Measurements from ENCODE around the gene UTP18. TPM values are rescaled to one million over a fixed set of nuclear protein-coding genes. Genes with fewer than 3 reads are reported as not detected.
A peak's percentile ranks its signal among the peaks of the same experiment; 100 is the strongest.
"Not testable (repeated sequence)": the region's sequence is repeated elsewhere in the genome, so short reads cannot be mapped to it uniquely, and the experiment has no call there.

UTP18 gene
- total RNA-seq, 4 donors from 2014 or later, result 23.4 to 45.4 (median 36.2) TPM

- 46 to 49% methylated on average over 10 of the region's 10 CpGs for WGBS, 2 donors
- TF ChIP-seq CTCF (IDR thresholded peaks at IDR 0.05), result no peak
- TF ChIP-seq POLR2A (IDR thresholded peaks at IDR 0.05), result no peak
- Histone ChIP-seq H3K36me3 (peaks cover 0 to 53% (median 0%) of the 10 kb centered on the region in 3 donors), H3K27me3 (no peaks in the 10 kb centered on the region), H3K4me3 (no peak overlapping the region), H3K9me3 (no peaks in the 10 kb centered on the region), H3K27ac (peak overlapping the region in 2 of 4 donors; percentile 33 to 57), H3K4me1 (peaks cover 0 to 37% (median 0%) of the 10 kb centered on the region in 3 donors)
- no peak for DNase-seq
- intact Hi-C loops (cut with DNase I), result no loop called here
These were observed 35.7 kb upstream of the UTP18 start for GRCh38 chr17:51224402-51225262.

DNA sequence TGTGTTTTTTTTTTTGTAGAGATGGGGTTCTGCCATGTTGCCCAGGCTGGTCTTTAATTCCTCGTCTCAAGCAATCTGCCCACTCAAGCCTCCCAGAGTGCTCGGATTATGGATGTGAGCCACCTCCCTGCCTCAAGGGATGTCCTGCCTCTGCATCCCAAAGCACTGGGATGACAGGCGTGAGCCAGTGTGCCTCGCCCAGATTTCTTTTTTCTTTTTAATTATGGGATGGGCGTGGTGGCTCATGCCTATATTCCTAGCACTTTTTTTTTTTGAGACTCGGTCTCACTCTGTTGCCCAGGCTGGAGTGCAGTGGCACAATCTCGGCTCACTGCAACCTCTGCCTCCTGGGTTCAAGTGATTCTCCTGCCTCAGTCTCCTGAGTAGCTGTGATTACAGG, 34.8 kb upstream of the UTP18 start:
- Histone ChIP-seq H3K4me1 (peaks cover 0 to 39% (median 0%) of the 10 kb centered on the region in 3 donors), H3K27ac (peak overlapping the region in 2 of 4 donors; percentile 33 to 57), H3K36me3 (peaks cover 0 to 45% (median 0%) of the 10 kb centered on the region in 3 donors)
- H3K4me3 ChIP-seq; DNase-seq; H3K27me3 ChIP-seq; H3K9me3 ChIP-seq; intact Hi-C loops (cut with DNase I): not testable (repeated sequence)
- WGBS, 2 donors, result 51 to 62% methylated on average over 7 of the region's 7 CpGs

DNA sequence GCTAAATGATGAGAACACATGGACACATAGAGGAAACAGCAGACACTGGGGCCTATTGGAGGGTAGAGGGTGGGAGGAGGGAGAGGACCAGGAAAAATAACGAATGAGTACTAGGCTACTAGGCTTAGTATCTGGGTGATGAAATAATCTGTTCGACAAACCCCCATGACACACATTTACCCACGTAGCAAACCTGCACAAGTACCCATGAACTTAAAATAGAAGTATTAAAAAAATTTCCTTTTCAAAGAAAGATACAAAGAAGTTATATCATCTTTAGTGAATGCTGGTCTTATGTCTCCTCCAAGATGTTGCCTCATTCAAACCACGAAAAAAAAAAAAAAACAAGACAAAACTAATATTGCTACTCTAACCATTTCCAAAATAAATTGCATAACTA, 32.2 kb upstream of the UTP18 start:
- Histone ChIP-seq H3K4me1 (peaks cover 0 to 43% (median 0%) of the 10 kb centered on the region in 3 donors), H3K27me3 (no peaks in the 10 kb centered on the region), H3K27ac (peak overlapping the region in 2 of 4 donors; percentile 5 to 44), H3K9me3 (no peaks in the 10 kb centered on the region), H3K36me3 (peaks cover 0 to 18% (median 0%) of the 10 kb centered on the region in 3 donors), H3K4me3 (no peak overlapping the region)
- TF ChIP-seq CTCF (IDR thresholded peaks at IDR 0.05) (no peak), POLR2A (IDR thresholded peaks at IDR 0.05) (no peak)
- no peak for DNase-seq
- intact Hi-C loops (cut with DNase I), result no loop called here
- whole genome bisulfite sequencing, 2 donors, result 53 to 69% methylated on average over 4 of the region's 4 CpGs

- Histone ChIP-seq H3K27me3 (no peaks in the 10 kb centered on the region), H3K36me3 (peaks cover 0 to under 1% (median 0%) of the 10 kb centered on the region in 3 donors), H3K4me3 (no peak overlapping the region), H3K9me3 (no peaks in the 10 kb centered on the region), H3K4me1 (peaks cover 0 to 26% (median 0%) of the 10 kb centered on the region in 3 donors), H3K27ac (no peak overlapping the region)
- intact Hi-C loops (cut with DNase I), result no loop called here
- WGBS, 2 donors, result 92% methylated on average over 3 of the region's 3 CpGs
- TF ChIP-seq POLR2A (IDR thresholded peaks at IDR 0.05), result no peak
- TF ChIP-seq CTCF (IDR thresholded peaks at IDR 0.05), result no peak
- no peak for DNase-seq
These were observed 30.5 kb upstream of the UTP18 start for GRCh38 chr17:51229889-51230288.

DNA sequence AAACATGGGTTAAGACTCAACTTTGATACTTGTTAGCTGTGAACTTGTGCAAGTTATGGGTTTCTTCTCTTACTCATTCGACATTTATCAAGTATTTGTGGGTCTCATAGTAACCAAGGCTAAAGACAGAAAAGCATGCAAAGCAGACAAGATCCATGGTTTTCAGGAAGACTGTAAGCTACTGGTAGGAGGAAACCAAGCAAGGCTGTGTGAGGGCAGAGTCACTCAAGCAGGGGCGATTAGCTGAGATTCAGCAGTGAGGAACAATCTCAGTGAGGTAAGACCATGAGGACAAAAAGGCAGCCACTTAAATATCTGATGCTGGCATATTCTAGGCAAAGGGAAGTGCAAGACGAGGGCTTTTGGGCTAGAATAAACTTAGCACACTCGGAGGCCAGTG, 30.0 kb upstream of the UTP18 start:
- Histone ChIP-seq H3K4me3 (no peak overlapping the region), H3K36me3 (no peaks in the 10 kb centered on the region), H3K4me1 (peaks cover 0 to 22% (median 0%) of the 10 kb centered on the region in 3 donors), H3K27ac (no peak overlapping the region), H3K27me3 (no peaks in the 10 kb centered on the region), H3K9me3 (no peaks in the 10 kb centered on the region)
- TF ChIP-seq POLR2A (IDR thresholded peaks at IDR 0.05) (no peak), CTCF (IDR thresholded peaks at IDR 0.05) (no peak)
- intact Hi-C loops (cut with DNase I), result no loop called here
- no peak for DNase-seq
- 61 to 78% methylated on average over 4 of the region's 4 CpGs for WGBS, 2 donors

All from esophagus squamous epithelium (tissue), 5 donors.